22Rv1 (cell line): ENCODE results near the gene CARMIL1.

ENCODE experiments used
- H3K27ac ChIP-seq: fragments of 450-650 bp; 2 replicates; pipeline ENCODE4 v1.5.1; 2017
- CTCF ChIP-seq: fragments of 450-650 bp; IDR thresholded peaks from 2 replicates; pipeline ENCODE4 v1.5.1; 2017; ENCODE audit warnings: mild to moderate bottlenecking
- ZFX ChIP-seq: fragments of 450-650 bp; IDR thresholded peaks from 2 replicates; pipeline ENCODE4 v1.6.1; 2017; ENCODE audit warnings: antibody characterized with exemption, borderline replicate concordance

CARMIL1 gene

GRCh38 chr6:25326960-25327359 lies 47.8 kb downstream of the CARMIL1 start:
- TF ChIP-seq CTCF (no peak), ZFX (no peak)
- no peak overlapping the region for H3K27ac ChIP-seq

DNA sequence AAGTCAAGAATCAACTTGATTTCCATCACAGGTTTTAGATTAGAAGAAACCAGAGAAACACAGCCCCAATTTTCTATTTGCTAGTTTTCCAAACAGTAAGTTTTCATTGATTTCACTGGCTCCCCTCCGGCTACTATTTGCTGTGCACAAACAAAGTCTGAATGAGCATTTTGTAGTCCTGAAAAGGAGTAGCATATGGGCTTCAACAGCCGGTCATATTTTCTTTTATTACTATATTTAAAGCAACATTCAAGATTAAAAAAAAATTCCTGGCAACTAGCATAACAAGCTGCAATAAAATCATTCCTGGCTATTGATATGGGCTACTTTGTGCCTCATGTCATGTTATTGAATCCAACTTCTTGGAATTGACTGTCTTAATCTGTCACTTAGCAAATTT lies 48.3 kb downstream of the CARMIL1 start:
- TF ChIP-seq CTCF (no peak), ZFX (no peak)
- H3K27ac ChIP-seq: no peak overlapping the region

DNA sequence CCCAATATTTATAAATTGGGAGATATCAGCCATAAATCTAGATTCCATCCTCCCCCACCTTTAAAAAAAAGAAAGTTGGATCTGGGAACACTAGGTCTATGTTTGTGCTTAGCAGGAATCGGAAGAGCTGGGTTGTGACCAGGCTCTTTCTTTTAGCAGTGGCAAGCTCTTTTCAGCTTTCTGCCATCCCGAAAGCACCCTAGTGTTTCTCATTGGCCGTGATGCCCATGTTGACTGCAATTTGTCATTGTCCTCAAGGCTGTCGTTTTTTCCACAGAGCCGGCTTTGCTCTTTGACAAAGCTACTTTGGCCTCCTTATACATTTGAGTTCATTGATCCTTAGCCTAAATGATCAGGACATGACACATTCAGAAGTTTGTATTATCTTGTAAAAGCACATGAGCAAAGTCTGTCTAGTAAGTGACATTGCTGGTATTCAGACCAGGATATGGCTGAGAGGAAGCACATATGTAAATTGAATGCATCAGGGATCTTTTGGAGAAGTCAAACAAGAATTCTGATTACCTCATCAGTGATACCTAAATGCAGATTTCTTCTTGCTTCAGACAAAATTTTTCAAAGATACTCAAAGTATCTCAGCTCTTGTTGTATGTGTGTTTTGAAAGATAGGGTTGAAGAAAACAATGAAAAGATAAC lies 50.1 kb downstream of the CARMIL1 start:
- no peak for TF ChIP-seq CTCF
- no peak for TF ChIP-seq ZFX
- H3K27ac ChIP-seq: no peak overlapping the region

DNA sequence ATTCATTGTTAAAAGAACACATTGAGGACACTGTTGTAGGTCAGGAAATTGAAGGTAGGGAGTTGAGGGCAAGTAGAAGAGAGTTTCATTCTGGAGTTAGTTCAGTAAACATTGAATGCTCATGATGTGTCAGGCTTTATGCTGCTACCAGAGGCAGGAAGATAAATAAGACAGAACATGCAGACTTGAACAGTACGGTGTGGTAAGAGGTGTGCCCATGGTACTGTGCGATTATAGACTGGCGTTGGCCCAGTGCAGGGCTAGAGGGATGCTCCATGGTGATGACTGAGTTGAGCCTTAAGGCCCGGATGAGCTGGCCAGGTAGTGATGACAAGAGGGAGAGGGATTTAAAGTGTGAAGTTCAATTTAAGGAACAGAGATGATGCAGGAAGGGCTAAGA lies 50.8 kb downstream of the CARMIL1 start:
- TF ChIP-seq ZFX (no peak), CTCF (no peak)
- H3K27ac ChIP-seq: no peak overlapping the region

DNA sequence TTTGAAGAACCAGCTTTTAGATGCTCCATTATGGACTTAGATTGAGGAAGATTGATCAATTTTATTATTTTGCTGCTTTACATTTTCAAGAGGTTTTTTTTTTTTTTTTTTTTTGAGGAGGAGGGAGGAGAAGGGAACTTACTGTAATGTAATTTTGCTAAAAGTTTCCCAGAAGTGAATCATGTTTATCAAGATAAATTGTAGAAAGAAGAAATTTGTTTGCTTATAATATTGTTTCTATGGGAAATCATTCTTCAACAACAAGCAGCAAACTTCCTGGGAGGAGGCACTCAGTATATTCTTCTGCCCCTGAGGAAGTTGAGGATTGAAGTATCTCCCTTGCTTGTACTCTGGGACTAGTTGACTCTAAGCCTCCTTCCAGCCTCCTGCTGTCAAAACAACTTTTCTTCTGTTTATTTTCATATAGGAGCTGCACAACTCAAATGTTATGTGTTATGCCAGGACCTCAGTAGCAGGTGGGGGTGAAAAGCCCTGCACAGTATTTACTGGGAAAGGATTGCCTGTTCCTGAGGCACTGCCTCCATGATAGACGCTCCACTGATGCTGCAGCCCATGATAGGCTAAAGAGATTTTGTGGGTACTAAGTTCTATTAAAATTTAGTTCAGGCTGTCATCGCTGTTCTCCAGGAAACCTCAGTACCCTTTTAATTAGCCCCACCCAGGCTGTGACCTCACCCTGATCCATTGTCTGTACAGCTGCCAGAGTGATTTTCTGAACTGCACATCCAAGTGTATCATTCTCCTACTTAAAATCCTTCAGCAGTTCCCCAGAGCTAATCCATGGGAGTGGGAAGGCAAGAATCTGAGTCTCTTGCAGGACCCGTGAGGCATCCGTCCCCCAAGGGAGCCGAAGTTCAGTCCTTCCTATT lies 51.9 kb downstream of the CARMIL1 start:
- H3K27ac ChIP-seq: no peak overlapping the region
- no peak for TF ChIP-seq CTCF
- no peak for TF ChIP-seq ZFX

GRCh38 chr6:25332165-25332564 lies 53.0 kb downstream of the CARMIL1 start:
- no peak overlapping the region for H3K27ac ChIP-seq
- TF ChIP-seq CTCF (no peak), ZFX (no peak)

DNA sequence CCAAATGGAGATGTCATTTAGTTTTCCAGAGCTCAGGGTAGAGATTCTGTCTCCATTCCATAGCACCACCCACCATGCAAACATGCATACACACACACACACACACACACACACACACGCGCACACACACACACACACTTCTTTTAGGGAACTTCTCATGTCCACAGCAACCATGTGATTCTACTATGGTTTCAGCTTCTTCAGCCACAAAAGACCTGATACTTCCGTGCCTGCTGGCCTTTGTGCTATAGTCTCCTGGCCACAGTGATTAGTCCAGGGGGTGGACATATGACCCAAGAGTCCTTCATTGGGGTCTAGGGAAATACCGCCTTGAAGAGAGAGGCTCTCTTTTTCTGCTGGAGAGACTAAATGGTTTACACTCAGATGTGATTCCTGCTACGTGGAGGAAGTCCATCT lies 53.5 kb downstream of the CARMIL1 start:
- H3K27ac ChIP-seq: no peak overlapping the region
- TF ChIP-seq ZFX: no peak
- no peak for TF ChIP-seq CTCF
